Measurements from ENCODE around the gene TTC16. TPM values are rescaled to one million over a fixed set of nuclear protein-coding genes. Genes with fewer than 3 reads are reported as not detected.

Gene TTC16
- polyA plus RNA-seq, 1 donor from 2014 or later = 0.11 TPM

DNA sequence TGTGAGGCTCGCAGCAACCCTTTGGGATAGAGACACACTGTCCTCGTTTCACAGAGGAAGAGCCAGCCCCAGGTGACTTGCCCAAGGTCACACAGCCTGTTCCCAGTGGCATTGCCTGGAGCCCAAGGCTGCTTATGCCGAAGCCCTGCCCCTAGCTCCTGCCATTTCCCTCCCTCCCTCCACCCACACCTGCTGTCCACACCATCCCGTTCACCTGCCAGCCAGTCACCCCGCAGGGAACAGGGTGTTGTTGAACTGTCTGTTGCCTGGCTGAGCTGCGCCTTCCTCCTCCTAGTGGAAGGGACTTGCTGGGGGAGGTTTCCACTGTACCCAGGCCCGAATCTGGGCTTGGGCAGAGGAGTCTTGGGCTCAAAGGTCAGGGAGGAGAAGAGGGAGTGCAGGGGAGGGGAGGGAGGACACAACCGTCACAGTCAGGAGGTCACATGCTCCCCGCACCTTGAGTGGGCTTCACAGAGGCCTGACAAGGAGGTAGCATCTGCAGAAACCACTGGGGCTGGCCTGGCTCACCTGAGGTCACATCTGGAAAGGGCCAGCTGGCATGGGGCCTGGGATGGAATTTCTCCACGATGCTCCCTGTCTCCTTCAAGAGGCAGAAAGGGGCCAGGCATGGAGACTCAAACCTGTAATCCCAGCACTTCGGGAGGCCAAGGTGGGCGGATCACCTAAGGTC lies 6.3 kb downstream of the TTC16 start:
- Histone ChIP-seq H3F3A (ENCODE audit: insufficient read depth, low read length, poor library complexity, severe bottlenecking) (no peaks in the 10 kb centered on the region), H3K4me3 (ENCODE audit: low read length) (no peak overlapping the region), H3K36me3 (ENCODE audit: insufficient read depth, low read length) (no peaks in the 10 kb centered on the region), H3K9ac (ENCODE audit: low read length) (no peak overlapping the region), H4K20me1 (ENCODE audit: insufficient read depth) (no peaks in the 10 kb centered on the region), H3K9me2 (ENCODE audit: insufficient read depth, low read length) (no peaks in the 10 kb centered on the region), H2AFZ (ENCODE audit: low read depth, low read length) (no peak overlapping the region), H3K27ac (ENCODE audit: low read length) (no peak overlapping the region), H3K4me2 (ENCODE audit: low read length) (no peak overlapping the region), H3K79me2 (replicated peaks; ENCODE audit: insufficient read depth, low read length) (no peaks in the 10 kb centered on the region), H3K27me3 (ENCODE audit: insufficient read depth, low read depth, low read length) (no peaks in the 10 kb centered on the region), H3K9me3 (ENCODE audit: low read length) (no peaks in the 10 kb centered on the region)
- TF ChIP-seq SMC3 (conservative IDR thresholded peaks at IDR 0.05; ENCODE audit: poor library complexity) (no peak), RAD21 (conservative IDR thresholded peaks at IDR 0.05) (no peak), MXI1 (conservative IDR thresholded peaks at IDR 0.05; ENCODE audit: poor library complexity, severe bottlenecking) (no peak), TAF1 (IDR thresholded peaks at IDR 0.05; ENCODE audit: low read depth) (no peak), EZH2 (IDR thresholded peaks at IDR 0.05; ENCODE audit: borderline replicate concordance, insufficient read depth, low read length, poor library complexity, severe bottlenecking) (no peak), POLR2AphosphoS5 (IDR thresholded peaks at IDR 0.05) (no peak), EP300 (conservative IDR thresholded peaks at IDR 0.05; ENCODE audit: poor library complexity, severe bottlenecking) (no peak)
- TF ChIP-seq, protein P1, sequence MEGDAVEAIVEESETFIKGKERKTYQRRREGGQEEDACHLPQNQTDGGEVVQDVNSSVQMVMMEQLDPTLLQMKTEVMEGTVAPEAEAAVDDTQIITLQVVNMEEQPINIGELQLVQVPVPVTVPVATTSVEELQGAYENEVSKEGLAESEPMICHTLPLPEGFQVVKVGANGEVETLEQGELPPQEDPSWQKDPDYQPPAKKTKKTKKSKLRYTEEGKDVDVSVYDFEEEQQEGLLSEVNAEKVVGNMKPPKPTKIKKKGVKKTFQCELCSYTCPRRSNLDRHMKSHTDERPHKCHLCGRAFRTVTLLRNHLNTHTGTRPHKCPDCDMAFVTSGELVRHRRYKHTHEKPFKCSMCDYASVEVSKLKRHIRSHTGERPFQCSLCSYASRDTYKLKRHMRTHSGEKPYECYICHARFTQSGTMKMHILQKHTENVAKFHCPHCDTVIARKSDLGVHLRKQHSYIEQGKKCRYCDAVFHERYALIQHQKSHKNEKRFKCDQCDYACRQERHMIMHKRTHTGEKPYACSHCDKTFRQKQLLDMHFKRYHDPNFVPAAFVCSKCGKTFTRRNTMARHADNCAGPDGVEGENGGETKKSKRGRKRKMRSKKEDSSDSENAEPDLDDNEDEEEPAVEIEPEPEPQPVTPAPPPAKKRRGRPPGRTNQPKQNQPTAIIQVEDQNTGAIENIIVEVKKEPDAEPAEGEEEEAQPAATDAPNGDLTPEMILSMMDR (IDR thresholded peaks at IDR 0.05; ENCODE audit: poor library complexity, severe bottlenecking) = no peak
- TF ChIP-seq, protein P2, sequence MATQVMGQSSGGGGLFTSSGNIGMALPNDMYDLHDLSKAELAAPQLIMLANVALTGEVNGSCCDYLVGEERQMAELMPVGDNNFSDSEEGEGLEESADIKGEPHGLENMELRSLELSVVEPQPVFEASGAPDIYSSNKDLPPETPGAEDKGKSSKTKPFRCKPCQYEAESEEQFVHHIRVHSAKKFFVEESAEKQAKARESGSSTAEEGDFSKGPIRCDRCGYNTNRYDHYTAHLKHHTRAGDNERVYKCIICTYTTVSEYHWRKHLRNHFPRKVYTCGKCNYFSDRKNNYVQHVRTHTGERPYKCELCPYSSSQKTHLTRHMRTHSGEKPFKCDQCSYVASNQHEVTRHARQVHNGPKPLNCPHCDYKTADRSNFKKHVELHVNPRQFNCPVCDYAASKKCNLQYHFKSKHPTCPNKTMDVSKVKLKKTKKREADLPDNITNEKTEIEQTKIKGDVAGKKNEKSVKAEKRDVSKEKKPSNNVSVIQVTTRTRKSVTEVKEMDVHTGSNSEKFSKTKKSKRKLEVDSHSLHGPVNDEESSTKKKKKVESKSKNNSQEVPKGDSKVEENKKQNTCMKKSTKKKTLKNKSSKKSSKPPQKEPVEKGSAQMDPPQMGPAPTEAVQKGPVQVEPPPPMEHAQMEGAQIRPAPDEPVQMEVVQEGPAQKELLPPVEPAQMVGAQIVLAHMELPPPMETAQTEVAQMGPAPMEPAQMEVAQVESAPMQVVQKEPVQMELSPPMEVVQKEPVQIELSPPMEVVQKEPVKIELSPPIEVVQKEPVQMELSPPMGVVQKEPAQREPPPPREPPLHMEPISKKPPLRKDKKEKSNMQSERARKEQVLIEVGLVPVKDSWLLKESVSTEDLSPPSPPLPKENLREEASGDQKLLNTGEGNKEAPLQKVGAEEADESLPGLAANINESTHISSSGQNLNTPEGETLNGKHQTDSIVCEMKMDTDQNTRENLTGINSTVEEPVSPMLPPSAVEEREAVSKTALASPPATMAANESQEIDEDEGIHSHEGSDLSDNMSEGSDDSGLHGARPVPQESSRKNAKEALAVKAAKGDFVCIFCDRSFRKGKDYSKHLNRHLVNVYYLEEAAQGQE (IDR thresholded peaks at IDR 0.05; ENCODE audit: borderline replicate concordance) = no peak

DNA sequence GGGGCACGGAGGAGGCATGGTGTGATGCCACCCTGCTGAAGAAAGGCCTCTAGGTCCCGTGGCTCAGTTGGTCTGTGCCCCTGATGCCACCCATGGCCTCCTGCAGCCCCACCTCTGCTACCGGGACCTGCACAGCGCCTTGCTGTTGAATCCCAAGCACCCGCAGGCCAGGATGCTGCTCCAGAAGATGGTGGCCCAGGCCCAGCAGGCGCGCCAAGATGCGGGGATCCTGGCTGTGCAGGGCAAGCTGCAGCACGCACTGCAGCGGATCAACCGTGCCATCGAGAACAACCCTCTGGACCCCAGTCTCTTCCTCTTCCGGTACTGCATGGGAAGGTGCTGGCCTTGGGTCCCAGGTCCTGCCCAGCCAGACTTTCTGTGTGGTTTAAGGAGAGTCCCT lies 7.1 kb downstream of the TTC16 start:
- H3F3A ChIP-seq (ENCODE audit: insufficient read depth, low read length, poor library complexity, severe bottlenecking) = no peaks in the 10 kb centered on the region
- TF ChIP-seq, protein P1 (IDR thresholded peaks at IDR 0.05; ENCODE audit: poor library complexity, severe bottlenecking) = no peak
- TF ChIP-seq MXI1 (conservative IDR thresholded peaks at IDR 0.05; ENCODE audit: poor library complexity, severe bottlenecking) (no peak), EZH2 (IDR thresholded peaks at IDR 0.05; ENCODE audit: borderline replicate concordance, insufficient read depth, low read length, poor library complexity, severe bottlenecking) (no peak), POLR2AphosphoS5 (IDR thresholded peaks at IDR 0.05) (no peak), EP300 (conservative IDR thresholded peaks at IDR 0.05; ENCODE audit: poor library complexity, severe bottlenecking) (no peak), TAF1 (IDR thresholded peaks at IDR 0.05; ENCODE audit: low read depth) (no peak), SMC3 (conservative IDR thresholded peaks at IDR 0.05; ENCODE audit: poor library complexity) (no peak), RAD21 (conservative IDR thresholded peaks at IDR 0.05) (no peak)
- TF ChIP-seq, protein P2 (IDR thresholded peaks at IDR 0.05; ENCODE audit: borderline replicate concordance) = no peak
- no peak overlapping the region for H3K4me3 ChIP-seq (ENCODE audit: low read length)
- H3K4me2 ChIP-seq (ENCODE audit: low read length) = no peak overlapping the region
- no peaks in the 10 kb centered on the region for H3K9me3 ChIP-seq (ENCODE audit: low read length)
- H3K9ac ChIP-seq (ENCODE audit: low read length) = no peak overlapping the region
- no peak overlapping the region for H2AFZ ChIP-seq (ENCODE audit: low read depth, low read length)
- no peaks in the 10 kb centered on the region for H3K36me3 ChIP-seq (ENCODE audit: insufficient read depth, low read length)
- no peak overlapping the region for H3K27ac ChIP-seq (ENCODE audit: low read length)
- no peaks in the 10 kb centered on the region for H4K20me1 ChIP-seq (ENCODE audit: insufficient read depth)
- no peaks in the 10 kb centered on the region for H3K79me2 ChIP-seq (replicated peaks; ENCODE audit: insufficient read depth, low read length)
- no peaks in the 10 kb centered on the region for H3K9me2 ChIP-seq (ENCODE audit: insufficient read depth, low read length)
- H3K27me3 ChIP-seq (ENCODE audit: insufficient read depth, low read depth, low read length) = no peaks in the 10 kb centered on the region

Measured in neural cell (in vitro differentiated cells).